ENCODE measurements around the gene ANKRD16. TPM values are rescaled to one million over a fixed set of nuclear protein-coding genes. Genes with fewer than 3 reads are reported as not detected.

ANKRD16 gene
- 8.0 to 11.7 TPM (median 11.4 TPM) in 5 replicates for total RNA-seq (2022; extraction: Qiagen RNA extraction)

DNA sequence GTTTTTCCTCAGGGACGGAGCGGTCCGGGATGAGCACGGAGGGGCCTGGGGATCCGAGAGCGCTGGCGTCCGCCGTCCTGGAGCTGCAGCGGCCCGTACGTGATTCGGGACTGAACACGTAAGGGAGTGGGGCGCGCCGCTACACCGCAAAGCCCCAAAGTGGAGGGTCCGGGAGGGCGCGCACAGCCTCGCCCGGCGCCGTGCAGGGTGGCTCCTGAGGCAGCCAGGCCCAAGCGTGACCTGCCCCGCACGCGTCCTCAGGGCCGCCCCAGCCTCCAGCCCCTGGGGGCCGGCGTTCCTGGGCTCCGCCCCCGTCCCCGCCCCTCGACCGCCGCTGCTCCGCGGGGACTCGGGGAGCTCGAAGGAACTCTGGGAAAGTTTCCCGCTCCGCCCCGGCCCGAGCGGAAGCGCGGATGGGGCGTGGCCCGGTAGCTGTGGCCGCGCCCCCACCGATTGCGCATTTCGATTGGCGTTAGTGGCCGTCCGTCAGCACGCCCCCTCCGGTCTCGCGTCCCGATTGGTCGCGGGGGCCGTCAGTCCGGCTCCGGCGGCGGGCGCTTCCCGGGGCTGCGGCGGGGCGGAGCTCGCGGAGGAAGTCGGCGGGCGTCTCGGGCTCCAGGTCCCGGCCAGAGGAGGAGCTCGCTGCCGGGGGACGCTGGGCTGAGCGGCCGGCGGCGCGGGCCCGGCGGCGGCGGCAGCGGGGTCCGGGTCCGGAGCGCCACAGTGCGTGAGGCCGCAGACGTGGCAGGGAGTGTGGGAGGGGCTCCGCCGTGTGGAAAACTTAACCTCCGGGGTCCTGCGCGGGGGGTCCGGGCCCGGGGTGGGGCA, at the start of gene ANKRD16, which contains the start of gene FBH1:
TSS of gene ANKRD16 (minus strand) at position 270 of the 828 bp plus-strand sequence. CDS start 539 bp downstream, outside the sequence.
TSS of gene FBH1 (plus strand) at position 620 of the 828 bp plus-strand sequence. CDS start at position 723, 103 bp downstream.

DNA sequence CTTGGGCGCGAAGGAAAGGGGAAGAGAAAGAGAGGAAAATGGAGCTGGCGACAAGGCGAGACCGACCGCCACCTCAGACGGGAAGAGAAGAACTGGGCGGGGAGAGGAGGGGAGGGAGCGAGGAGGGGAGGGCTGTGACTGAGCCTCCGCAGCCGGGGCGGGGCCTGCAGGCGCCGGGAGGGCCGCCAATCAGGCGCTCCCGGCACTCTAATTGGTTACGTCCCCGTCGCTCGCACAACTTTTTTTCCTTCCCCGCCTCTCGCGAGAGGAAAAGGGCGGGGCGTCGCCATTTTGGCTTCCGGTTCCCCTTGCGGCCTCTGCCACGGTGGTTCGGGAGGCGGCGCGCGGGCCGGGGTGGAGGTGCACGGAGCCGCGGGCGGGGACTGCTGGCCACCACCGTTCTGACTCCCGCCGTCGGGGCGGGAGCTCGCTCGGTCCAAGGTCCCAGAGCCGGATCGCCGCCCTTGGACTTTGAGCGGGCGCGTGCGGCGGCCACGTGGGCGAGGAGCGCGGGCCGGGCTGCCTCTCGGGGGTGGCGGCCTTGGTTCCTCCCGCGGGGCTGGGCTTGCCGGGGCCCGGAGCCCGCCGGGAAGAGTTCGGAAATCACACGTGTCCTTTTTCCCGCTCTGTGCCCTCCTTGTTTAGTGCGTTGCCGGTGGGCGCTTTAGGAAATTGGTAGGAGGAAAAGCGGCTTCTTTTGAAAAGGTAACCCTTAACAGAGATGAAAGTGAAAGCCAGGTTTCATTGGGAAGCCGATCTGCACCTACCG, 76.2 kb downstream of the ANKRD16 start, which contains the start of gene GDI2:
TSS of gene GDI2 (minus strand) at position 94 of the 769 bp plus-strand sequence. CDS start 176 bp downstream, outside the sequence.

Other genes starting within 250 kb of the ANKRD16 start
- gene ASB13, start 223.3 kb downstream of the ANKRD16 start, total RNA-seq (2022; extraction: Qiagen RNA extraction): 22.3 to 25.9 TPM (median 24.1 TPM) in 5 replicates
- 24.9 to 36.8 TPM (median 32.1 TPM) in 5 replicates for gene TASOR2, start 205.1 kb downstream of the ANKRD16 start, total RNA-seq (2022; extraction: Qiagen RNA extraction)
- gene GDI2, start 76.5 kb downstream of the ANKRD16 start, total RNA-seq (2022; extraction: Qiagen RNA extraction): 188 to 274 TPM (median 193 TPM) in 5 replicates
- gene FBH1, start 350 bp upstream of the ANKRD16 start, total RNA-seq (2022; extraction: Qiagen RNA extraction): 30.1 to 40.3 TPM (median 38.9 TPM) in 5 replicates
- gene IL15RA, start 87.7 kb upstream of the ANKRD16 start, total RNA-seq (2022; extraction: Qiagen RNA extraction): 1.8 to 3.2 TPM (median 2.3 TPM) in 5 replicates
- not detected in 5 replicates for gene IL2RA, start 172.5 kb upstream of the ANKRD16 start, total RNA-seq (2022; extraction: Qiagen RNA extraction)
- 102 to 109 TPM (median 105 TPM) in 5 replicates for gene RBM17, start 199.1 kb upstream of the ANKRD16 start, total RNA-seq (2022; extraction: Qiagen RNA extraction)

All from A549 treated with AZD2906 at 1 μM for 4 hours (cell line).